NT2/D1 (cell line): ENCODE results near the gene TDG.

Source experiments
- SUZ12 ChIP-seq: IDR thresholded peaks from 2 replicates; pipeline ENCODE4 v1.6.1; 2011; ENCODE audit not compliant: insufficient read length, insufficient read depth; ENCODE audit errors: extremely low read depth
- YY1 ChIP-seq: IDR thresholded peaks from 2 replicates; pipeline ENCODE4 v1.6.1; 2011; ENCODE audit not compliant: insufficient read length, insufficient read depth
- ZNF274 ChIP-seq: IDR thresholded peaks from 2 replicates; pipeline ENCODE4 v1.6.1; 2011; ENCODE audit warnings: mild to moderate bottlenecking, low read depth, low read length

- TF ChIP-seq ZNF274 (no peak), YY1 (no peak), SUZ12 (no peak)
These were observed 36.0 kb upstream of the TDG start for GRCh38 chr12:103929784-103930033.
